ENCODE results near the gene BUB1B.
"Not testable (repeated sequence)": the region's sequence is repeated elsewhere in the genome, so short reads cannot be mapped to it uniquely, and the experiment has no call there.

The BUB1B gene, protein sequence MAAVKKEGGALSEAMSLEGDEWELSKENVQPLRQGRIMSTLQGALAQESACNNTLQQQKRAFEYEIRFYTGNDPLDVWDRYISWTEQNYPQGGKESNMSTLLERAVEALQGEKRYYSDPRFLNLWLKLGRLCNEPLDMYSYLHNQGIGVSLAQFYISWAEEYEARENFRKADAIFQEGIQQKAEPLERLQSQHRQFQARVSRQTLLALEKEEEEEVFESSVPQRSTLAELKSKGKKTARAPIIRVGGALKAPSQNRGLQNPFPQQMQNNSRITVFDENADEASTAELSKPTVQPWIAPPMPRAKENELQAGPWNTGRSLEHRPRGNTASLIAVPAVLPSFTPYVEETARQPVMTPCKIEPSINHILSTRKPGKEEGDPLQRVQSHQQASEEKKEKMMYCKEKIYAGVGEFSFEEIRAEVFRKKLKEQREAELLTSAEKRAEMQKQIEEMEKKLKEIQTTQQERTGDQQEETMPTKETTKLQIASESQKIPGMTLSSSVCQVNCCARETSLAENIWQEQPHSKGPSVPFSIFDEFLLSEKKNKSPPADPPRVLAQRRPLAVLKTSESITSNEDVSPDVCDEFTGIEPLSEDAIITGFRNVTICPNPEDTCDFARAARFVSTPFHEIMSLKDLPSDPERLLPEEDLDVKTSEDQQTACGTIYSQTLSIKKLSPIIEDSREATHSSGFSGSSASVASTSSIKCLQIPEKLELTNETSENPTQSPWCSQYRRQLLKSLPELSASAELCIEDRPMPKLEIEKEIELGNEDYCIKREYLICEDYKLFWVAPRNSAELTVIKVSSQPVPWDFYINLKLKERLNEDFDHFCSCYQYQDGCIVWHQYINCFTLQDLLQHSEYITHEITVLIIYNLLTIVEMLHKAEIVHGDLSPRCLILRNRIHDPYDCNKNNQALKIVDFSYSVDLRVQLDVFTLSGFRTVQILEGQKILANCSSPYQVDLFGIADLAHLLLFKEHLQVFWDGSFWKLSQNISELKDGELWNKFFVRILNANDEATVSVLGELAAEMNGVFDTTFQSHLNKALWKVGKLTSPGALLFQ

DNA sequence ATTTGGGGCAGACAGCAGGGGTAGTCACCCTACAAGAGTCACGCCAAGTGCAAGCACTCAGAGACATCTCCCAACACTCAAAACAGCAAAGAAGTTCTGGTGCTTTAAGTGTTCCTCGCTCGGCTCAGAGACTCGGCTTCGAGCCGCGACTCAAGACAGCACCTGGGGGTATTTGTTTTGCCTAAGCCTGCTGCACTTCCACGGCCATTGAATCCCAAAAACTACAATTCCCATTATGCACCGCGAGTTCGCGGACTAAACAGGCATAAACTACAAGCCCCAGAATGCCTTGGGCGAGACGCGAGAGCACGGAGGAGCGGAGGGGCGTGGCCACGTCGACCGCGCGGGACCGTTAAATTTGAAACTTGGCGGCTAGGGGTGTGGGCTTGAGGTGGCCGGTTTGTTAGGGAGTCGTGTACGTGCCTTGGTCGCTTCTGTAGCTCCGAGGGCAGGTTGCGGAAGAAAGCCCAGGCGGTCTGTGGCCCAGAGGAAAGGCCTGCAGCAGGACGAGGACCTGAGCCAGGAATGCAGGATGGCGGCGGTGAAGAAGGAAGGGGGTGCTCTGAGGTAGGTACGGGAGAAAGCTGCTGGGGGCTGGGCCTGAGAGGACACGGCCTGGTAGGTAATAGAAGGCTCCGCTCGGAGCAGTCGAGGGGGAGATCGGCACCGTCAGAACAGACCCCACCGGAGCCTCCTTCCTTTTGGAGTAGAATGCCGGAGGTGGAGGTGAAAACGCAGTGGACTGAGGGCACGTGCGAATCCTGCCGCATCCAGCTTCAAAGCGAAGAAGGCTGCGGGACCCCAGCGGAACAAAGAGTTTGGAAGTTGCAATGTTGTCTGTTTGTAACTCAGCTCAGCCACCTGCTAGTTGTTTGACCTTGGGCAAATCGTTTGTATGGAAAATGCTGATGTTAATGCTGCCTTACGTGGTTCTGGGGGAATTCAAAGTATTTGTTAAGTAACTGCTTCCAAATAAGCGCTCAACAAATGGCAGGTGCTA, at the start of gene BUB1B:
Gene BUB1B, plus strand, starts transcription at position 381 of the 1,000 bp plus-strand sequence. Its CDS starts 152 bp downstream, at position 533.
- peak; percentile 93 for DNase-seq

DNA sequence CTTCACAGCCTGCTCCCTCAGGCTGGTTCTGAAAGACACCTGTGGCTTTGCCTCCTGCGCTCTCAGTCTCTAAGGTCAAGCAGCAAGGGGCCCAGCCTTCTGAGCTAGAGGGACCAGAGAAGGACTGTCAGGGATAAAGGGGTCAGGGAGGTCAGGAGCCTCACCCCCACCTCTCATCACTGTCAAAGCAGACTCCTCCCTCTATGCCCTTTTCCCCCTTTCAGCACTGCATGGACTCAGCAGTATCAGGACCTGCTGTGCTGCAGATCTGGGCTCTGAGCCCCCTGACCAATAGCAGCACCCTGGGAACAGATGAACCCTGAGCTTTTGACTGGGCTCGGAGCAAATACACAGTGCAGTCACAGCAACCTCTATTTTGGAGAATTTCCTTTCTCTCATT, 49.0 kb upstream of the BUB1B start:
- peak; percentile 41 for DNase-seq

DNA sequence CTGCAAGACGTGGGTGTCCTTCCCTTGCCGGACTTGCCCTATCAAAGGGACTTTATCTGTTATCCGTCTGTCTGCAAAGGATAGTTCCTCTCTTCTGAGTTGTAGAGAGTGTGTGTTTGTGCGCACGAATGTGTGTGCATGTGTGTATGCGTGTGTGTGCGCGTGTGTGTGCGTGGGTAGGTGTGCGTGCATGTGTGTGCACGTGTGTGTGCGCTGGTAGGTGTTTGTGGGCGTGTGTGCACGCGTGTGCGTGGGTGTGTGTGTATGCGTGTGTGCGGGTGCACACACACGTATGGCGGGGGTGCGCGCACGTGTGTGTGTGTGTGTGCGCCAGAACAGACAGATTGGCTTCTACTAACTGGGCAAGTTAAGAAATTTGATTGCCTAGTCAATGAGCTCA, 48.1 kb upstream of the BUB1B start:
- no peak for DNase-seq

DNA sequence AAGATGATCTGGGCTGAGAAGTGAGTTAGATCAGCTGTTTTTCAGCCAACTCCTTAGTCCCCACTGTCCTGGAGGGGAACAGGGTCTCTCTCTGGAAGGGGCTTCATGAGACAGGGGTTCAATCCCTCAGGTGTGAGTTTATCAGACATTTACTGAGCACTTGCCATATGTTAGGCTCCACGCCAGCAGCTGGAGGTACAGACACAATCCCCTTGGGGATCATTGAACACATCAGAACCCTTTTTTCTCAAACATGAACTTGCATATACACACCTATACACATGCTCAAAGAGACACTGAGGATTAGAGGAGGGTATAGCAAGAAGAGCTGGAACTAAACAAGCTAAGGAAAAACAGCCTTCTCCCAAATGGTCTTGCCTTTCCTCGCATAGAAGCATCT, 46.7 kb upstream of the BUB1B start:
- no peak for DNase-seq

DNA sequence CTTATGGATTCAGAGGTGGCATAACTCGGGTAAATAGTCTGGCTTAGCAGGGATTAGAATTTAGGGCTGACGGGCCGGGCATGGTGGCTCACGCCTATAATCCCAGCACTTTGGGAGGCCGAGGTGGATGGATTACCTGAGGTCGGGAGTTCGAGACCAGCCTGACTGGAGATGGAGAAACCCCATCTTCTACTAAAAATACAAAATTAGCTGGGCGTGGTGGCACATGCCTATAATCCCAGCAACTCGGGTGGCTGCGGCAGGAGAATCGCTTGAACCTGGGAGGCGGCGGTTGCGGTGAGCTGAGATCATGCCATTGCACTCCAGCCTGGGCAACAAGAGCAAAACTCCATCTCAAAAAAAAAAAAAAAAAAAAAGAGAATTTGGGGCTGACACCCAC, 45.8 kb upstream of the BUB1B start:
- not testable (repeated sequence) for DNase-seq

DNA sequence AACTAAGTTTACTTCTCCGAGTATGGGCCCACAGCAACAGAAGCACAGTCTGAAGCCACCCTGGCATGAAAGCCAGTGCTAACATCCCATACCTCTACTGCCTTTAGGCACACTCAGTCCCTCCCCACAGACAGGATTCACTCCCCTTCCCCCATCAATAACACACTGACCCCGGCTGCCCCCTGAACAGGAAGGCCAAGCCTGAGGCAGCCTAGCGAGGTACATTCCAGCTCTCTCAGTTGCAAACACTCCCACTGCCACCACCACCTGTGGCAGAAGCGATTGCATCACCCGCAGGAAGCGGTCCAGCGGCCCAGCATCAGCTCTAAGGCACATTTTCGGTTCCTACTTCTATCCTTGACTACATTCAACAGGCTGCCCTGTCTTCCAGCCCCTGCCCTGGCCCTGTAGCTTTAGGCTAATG, 45.2 kb upstream of the BUB1B start:
- DNase-seq: peak; percentile 91

DNA sequence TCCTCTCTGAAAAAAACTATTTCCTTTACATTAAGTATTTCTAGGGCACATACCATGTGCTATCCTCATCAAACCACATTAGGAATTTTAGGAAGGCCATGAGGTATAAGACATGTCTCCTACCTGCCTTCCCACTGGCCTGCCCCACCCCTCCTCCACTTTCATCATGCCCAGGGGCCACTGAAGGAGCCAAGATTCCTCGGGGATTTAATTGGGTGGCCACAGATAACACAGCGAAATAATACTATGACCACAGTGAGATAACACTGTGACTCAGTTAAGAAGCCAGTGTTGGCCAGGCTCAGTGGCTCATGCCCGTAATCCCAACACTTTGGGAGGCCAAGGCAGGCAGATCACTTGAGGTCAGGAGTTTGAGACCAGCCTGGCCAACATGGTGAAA, 42.4 kb upstream of the BUB1B start:
- DNase-seq: no peak

DNA sequence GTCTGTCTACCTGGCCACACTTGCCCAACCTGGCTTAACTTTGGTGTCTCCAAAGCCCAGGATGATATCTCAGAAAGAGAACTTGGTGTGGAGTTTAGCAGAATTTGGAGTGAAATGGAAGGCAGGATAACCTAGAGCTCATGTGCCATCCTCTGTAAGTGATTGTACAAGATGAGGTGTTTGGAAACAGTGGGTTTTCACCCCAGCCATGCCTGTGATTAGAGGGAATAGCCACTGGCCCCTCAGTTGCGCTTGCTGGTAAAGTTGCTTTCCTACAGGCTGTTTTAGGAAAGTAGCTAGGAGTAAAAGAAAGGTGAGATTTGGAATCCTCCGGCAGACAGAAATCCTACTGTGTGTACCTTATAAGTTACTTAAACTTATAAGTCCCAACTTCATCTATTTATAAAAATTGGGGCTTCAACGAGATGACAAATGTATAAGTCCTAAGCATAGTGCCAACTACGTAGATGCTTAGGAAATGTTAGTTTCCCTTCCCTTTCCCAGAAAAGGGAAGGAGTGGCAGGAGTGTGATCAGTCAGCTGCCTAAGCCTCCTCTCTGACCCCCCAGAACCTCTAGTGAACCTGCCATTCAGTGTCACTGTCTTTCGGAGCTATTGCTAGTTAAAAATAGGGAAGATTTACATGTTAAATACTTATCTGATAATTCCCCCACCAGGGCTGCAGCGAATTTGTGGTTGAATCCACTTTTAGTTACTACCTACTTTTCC, 38.8 kb upstream of the BUB1B start:
- DNase-seq: no peak

DNA sequence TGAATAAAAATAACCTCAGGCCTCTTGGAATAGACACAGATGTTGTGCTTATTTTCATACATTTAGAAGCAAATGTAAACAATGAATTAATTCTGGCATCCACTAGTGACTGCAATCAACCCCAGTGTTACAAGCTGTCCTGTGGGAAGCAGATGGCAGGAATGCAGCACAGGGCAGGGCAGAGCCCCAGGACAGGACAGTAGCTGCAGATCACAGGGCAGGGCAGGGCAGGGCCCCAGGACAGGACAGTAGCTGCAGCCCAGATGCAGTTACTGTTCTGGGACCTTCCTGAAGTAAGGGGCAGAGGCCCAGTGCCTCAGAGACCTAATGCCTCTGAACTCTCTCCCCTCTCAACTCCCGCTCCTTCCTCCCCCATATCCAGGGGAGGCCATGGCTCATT, 37.9 kb upstream of the BUB1B start:
- DNase-seq: not testable (repeated sequence)

DNA sequence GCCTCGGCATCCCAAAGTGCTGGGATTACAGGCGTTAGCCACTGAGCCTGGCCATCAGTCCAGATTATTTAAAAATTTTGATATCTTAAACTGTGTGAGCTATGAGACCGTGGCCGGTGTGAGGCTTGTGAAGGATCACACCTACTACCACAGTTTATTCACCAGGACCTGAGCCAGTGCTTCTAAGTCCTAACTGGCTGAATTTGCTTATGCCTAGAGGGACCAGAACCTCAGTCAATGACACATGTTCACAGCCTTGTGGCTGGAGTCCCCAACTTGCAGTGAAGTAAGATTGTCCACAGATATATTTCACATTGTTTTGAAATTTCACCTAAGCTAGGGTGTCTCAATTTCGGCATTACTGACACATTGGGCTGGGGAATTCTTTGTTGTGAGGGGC, 37.0 kb upstream of the BUB1B start:
- DNase-seq: not testable (repeated sequence)

DNA sequence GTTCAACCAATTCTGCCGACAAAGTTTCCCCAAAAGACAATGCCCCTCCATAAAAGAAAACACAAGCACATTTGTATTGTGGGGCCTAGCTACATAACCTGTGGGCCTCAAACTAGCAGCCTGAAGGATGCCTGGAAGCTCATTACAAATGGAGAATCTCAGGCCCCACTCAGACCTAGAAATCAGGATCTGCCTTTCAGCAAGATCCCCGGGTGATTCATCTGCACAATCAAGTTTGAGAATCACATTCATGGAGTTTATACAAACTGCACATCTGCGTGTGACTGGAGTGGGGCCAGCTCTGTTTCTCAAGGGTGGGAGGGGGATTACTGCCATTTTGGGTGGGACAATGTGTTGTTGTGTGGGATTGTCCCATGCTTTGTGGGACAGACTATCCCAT, 36.5 kb upstream of the BUB1B start:
- DNase-seq: not testable (repeated sequence)

DNA sequence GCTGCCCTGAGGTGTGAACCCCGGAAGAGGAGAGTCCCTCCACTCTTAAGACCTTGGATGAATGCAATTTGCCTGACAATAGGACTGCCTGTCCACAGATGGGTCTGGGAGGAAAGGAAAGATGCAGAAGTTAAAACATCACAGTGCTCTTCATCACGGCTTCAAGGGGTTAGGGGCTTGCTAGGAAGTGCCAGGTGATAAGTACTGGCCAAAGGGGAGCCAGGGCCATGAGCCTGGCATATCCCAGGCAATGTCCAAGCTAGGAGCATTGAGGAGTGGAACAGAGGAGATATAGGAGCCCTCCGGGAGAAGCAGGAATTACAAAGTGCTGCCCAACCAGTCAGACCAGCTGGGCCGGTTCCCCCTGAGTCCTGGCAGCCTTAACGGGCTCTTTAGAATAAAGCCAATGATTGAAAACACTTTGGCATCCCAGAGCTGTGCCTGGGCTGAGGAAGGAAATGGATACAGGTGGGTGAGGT, 36.0 kb upstream of the BUB1B start:
- not testable (repeated sequence) for DNase-seq

DNA sequence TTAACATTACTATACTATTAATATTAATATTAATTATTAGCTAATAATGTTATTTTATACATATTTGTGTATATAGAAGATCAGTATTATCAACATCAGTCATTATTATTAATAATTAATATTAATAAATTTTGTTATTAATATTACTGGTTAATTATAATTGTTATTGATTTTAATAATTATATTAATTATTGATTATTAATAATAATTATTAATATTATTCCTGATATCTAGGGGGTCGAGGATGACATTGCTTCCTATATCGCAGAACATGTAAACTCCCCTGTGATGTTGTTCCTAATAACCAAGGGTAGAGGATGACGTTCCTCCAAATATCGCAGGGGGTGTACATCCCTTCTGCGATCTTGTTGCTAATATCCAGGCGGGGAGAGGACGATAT, 34.9 kb upstream of the BUB1B start:
- no peak for DNase-seq

DNA sequence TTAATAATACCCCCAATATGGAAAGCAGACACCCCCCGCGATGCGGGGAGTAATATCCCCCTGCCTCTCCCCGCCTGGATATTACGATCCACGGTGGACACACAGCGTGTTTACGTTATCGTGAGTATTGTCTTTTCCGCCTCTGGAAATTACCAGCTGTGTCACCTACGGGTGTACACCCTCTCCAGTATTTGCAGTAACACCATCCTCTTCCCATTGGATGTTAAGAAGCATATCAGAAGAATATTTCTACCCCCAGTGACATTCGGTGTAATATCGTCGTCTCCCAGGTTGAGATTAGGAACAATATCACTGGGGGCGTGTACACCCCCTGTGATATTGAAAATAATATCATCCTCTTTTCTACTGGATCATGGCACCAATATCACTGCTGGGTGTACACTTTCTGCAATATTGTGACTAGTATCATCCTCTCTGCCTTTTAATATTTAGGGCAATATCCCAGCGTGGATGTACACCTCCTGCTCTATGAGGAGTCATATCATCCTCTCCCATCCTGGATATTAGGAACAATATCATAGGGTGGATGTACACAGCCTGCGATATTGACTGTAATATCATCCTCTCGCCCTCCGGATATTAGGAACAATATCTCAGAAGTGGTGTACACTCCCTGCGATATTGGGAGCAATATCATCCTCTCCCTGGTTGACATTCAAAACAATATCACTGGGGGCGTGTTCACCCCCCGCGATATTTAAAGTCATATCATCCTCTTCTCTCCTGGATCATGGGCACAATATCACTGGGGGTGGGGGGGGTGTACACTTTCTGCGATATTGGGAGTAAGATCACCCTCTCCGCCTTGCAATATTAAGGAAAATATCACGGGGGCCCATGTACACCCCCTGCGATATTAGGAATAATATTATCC, 31.9 kb upstream of the BUB1B start:
- no peak for DNase-seq

DNA sequence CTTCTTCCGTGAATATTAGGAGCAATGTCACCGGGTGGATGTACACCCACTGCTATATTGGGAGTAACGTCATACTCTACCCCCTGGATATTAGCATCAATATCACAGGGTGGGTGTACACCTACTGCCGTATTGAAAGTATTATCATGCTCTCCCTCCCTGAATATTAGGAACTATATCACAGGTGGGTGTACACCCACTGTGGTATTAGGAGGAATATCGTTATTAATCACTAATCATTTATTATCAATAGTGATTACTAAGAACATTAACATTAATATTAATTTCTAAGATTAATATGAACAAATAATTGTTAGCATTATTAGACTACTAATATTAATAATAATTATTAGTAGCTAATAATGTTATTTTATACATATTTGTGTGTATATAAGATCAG, 30.8 kb upstream of the BUB1B start:
- DNase-seq: no peak

DNA sequence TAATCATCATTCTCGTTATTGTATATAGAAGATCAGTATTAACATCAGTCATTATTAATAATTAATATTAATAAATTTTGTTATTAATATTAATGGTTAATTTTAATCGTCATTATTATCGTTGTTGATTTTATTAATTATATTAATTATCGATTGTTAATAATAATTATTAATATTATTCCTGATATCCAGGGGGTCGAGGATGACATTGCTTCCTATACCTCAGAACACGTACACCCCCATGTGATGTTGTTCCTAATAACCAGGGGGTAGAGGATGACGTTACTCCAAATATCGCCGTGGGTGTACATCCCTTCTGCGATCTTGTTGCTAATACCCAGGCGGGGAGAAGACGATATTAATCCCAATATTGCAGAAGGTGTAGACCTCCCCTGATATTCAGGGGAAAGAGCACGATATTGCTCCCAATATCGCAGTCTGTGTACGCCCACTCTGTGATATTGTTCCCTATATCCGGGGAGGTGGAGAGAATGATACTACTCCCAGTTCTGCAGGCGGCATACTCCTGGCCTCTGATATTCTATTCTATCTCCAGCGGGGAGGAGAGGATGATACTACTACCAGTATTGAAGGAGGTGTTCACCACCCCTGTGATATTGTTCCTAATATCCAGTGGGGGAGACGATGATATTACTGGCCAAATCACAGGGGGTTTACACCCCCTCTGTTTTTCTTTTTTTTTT, 29.9 kb upstream of the BUB1B start:
- no peak for DNase-seq

DNA sequence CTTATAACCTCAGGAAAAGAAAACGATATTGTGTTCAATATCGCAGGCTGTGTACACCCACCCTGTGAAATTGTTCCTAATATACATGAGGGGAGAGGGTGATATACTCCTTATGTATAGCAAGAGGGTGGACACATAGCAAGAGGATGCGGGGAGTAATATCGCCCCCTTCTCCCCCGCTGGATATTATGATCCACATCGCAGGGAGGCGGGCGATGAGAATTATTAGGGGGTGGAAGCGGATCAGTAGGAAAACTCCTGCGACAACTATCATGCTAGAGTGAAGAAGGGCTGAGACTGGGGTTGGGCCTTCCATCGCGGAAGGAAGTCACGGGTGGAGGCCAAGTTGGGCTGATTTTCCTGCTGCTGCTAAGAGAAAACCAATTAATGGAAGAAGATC, 27.3 kb upstream of the BUB1B start:
- DNase-seq: no peak

DNA sequence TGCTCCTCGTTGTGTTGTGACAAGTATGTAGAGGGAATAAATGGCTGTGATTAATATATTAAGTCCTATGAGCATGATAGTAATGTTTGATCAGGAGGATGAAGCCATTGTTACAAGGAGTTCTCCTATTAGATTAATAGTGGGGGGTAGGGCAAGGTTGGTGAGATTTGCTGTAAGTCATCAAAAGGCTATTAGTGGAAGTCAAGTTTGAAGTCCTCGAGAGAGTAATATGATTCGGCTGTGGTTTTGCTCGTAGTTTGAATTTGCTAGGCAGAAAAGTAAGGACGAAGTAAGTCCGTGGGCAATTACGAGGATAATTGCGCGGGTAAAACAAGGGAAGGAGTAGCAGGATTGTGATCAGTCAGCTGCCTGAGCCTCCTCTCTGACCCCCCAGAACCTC, 26.0 kb upstream of the BUB1B start:
- no peak for DNase-seq

DNA sequence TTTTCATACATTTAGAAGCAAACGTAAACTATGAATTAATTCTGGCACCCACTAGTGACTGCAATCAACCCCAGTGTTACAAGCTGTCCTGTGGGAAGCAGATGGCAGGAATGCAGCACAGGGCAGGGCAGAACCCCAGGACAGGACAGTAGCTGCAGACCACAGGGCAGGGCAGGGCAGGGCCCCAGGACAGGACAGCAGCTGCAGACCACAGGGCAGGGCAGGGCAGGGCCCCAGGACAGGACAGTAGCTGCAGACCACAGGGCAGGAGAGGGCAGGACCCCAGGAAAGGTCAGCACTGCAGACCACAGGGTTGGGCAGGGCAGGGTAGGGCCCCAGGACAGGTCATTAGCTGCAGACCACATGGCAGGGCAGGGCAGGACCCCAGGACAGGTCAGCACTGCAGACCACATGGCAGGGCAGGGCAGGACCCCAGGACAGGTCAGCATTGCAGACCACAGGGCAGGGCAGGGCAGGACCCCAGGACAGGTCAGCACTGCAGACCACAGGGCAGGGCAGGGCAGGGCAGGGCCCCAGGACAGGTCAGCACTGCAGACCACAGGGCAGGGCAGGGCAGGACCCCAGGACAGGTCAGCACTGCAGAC, 24.9 kb upstream of the BUB1B start:
- DNase-seq: not testable (repeated sequence)
